Subcutaneous adipose tissue (tissue), 4 donors: ENCODE data around the gene RASGRF2. TPM values are rescaled to one million over a fixed set of nuclear protein-coding genes. Genes with fewer than 3 reads are reported as not detected.

Experiments
- total RNA-seq, 4 donors: library from RNA; depleted of rRNA; stranded (reverse); fragments of >200 nt; gene quantifications; one replicate each; pipeline ENCODE4 v1.1.0, GENCODE V29; 2016
- TF ChIP-seq, protein P1 (sequence below): fragments of 450-650 bp; IDR thresholded peaks from one replicate; pipeline ENCODE4 v1.5.1; 2016; ENCODE audit warnings: low read depth, mild to moderate bottlenecking, control low read depth, antibody characterized with exemption, moderate library complexity

RASGRF2 gene
- total RNA-seq, 4 donors from 2014 or later = 6.6 to 34.9 (median 20.2) TPM

DNA sequence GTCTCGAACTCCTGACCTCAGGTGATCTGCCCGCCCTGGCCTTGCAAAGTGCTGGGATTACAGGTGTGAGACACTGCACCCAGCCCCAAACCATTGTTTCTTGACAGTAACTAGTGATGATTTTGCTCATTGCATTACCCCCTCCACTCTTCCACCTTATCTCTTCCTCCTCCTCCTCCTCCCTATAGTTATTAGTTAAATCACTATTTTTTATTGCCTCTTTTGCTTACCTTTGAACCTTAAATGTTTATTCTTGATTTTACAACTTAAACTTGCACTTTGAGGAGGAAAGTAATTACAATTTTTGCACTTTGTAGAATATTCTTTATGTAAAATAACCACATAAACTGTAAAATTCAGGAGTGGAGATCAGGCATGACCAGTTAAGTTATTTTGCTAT is 35.7 kb downstream of the RASGRF2 start:
- TF ChIP-seq, protein P1, sequence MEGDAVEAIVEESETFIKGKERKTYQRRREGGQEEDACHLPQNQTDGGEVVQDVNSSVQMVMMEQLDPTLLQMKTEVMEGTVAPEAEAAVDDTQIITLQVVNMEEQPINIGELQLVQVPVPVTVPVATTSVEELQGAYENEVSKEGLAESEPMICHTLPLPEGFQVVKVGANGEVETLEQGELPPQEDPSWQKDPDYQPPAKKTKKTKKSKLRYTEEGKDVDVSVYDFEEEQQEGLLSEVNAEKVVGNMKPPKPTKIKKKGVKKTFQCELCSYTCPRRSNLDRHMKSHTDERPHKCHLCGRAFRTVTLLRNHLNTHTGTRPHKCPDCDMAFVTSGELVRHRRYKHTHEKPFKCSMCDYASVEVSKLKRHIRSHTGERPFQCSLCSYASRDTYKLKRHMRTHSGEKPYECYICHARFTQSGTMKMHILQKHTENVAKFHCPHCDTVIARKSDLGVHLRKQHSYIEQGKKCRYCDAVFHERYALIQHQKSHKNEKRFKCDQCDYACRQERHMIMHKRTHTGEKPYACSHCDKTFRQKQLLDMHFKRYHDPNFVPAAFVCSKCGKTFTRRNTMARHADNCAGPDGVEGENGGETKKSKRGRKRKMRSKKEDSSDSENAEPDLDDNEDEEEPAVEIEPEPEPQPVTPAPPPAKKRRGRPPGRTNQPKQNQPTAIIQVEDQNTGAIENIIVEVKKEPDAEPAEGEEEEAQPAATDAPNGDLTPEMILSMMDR = no peak

- TF ChIP-seq, protein P1 = no peak
Measured at GRCh38 chr5:80998590-80998979, 38.4 kb downstream of the RASGRF2 start.

- TF ChIP-seq, protein P1 = no peak
Measured at GRCh38 chr5:81003811-81004386, 43.7 kb downstream of the RASGRF2 start.

DNA sequence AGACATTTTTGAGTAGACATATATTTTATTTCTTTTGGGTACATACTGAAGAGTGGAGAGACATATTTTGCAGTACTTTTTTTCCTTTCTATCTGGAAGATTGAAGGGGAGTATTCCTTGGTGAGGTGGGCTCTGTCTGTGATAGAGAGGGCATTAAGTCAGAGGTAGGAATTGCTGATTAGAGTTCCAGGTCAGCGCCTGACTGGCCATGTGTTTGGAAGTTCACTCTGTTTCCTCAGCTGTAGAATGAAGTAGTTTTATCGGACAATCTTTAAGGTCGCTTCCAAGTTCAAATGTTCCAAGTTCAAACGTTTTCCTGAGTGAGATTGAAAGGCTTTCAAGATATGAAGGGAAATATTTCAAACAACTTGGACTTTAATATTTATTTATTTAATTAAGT is 45.5 kb downstream of the RASGRF2 start:
- TF ChIP-seq, protein P1 = no peak

- TF ChIP-seq, protein P1 = no peak
Measured at GRCh38 chr5:81006231-81006630, 46.1 kb downstream of the RASGRF2 start.

- TF ChIP-seq, protein P1 = no peak
Measured at GRCh38 chr5:81006947-81007636, 46.9 kb downstream of the RASGRF2 start.

GRCh38 chr5:81007637-81008027 is 47.5 kb downstream of the RASGRF2 start:
- TF ChIP-seq, protein P1 = no peak
